K562 treated with DMSO at 1 percent for 48 hours (cell line): ENCODE measurements around the gene SURF4. TPM values are rescaled to one million over a fixed set of nuclear protein-coding genes. Genes with fewer than 3 reads are reported as not detected.

Experiments
- total RNA-seq: library from RNA; unstranded; fragments of 300-600 nt; gene quantifications from 2 replicates; pipeline ENCODE4 v1.2.3, GENCODE V29; 2022; ENCODE audit warnings: low replicate concordance; ENCODE audit errors: extremely low read depth

The SURF4 gene
- total RNA-seq: 175 TPM in 1 of 2 replicates, not detected in the other

DNA sequence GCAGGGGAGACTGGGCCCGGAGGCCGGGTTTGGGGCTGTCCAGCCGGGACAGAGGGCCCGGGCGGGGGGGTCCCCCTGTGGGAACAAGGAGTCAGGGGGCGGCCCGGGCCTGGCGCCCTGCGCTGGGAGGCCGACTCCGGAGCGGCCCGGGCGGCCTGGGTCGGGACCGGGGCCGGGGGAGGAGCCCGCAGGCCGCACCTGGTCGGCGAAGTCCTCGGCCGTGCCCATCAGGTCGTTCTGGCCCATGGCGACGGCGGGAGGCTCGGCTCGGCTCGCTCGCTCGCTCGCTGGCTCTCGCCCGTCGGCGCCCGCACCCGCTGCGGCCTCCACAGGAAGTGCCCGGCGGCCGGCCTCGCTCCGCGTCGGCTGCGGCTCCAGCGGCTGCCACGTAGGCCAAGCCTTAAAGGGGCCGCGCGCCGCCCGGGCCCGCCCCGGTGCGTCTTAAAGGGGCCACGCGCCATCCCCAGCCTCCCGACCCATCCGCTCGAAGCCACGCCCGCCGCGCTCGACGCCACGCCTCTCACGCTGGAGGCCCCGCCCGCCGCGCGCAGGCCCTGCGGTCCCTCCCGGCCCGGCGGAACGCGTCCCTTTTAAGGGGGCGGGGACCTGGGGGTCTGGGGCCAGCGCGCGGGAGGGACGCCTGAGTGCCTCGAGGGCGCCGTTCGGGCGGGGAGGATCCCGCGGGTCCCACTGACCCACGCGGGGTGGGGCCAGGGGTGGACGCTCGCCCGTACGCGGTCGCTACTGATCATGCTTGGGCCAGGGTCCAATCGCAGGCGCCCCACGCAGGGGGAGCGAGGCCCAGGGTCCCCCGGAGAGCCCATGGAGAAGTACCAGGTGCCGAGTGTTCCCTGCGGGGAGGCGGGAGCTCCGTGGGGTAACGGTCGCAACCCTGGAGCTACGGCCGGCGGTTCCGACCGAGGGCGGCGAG lies at the start of gene SURF4, which contains the start of gene STKLD1:
TSS of gene SURF4 (minus strand) at position 337 of the 931 bp plus-strand sequence. CDS start at position 246, 91 bp downstream.
TSS of gene STKLD1 (plus strand) at position 643 of the 931 bp plus-strand sequence. CDS start at position 751, 108 bp downstream.

DNA sequence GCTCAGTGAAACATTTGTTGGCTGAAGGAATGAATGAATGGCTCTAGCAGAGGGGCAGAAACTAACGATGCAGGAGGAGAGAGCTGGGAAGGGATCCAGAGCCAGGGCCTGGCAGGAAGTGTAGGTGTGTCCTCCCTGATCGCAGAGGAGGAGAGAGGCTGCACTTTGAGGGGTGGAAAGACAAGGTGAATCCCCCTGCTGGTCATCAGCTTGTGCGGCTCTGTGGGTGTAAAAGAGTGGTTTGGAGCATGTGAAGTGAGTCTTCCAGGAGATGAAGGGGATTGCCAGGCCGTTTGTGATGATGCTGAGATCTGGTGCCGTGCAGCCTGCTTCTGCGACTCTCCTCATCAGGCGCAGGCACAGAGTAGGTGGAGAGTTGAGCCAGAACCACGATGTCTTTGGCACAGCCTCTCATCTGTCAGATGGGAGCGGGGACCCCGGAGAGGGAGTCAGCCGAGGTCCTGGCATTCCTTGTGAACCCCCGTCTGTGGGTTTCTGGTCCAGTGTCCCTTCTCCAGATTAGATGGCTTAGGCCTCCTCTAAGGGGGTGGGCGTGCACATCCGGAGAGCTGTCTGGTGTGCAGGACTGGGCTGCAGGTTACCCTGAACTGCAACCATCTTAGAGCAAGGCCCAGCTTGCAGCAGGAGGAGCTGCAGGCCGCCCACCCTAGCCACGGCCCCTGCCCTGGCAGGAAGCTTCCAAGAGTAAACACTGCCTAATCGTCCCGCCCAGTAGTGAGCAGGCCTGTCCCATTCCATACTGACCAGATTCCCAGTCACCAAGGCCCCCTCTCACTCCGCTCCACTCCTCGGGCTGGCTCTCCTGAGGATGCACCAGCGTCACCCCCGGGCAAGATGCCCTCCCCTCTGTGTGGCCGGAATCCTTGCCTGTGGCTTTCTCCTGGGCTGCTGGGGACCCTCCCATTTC lies 46.0 kb upstream of the SURF4 start, which contains the start of gene ADAMTS13:
TSS of gene ADAMTS13 (plus strand) at position 753 of the 928 bp plus-strand sequence. CDS start at position 830, 77 bp downstream.

GRCh38 chr9:133417541-133418461 lies 41.9 kb upstream of the SURF4 start, which contains the start of gene REXO4:
Gene REXO4 (minus strand): TSS chr9:133418010. CDS start chr9:133417844, 166 bp downstream.

DNA sequence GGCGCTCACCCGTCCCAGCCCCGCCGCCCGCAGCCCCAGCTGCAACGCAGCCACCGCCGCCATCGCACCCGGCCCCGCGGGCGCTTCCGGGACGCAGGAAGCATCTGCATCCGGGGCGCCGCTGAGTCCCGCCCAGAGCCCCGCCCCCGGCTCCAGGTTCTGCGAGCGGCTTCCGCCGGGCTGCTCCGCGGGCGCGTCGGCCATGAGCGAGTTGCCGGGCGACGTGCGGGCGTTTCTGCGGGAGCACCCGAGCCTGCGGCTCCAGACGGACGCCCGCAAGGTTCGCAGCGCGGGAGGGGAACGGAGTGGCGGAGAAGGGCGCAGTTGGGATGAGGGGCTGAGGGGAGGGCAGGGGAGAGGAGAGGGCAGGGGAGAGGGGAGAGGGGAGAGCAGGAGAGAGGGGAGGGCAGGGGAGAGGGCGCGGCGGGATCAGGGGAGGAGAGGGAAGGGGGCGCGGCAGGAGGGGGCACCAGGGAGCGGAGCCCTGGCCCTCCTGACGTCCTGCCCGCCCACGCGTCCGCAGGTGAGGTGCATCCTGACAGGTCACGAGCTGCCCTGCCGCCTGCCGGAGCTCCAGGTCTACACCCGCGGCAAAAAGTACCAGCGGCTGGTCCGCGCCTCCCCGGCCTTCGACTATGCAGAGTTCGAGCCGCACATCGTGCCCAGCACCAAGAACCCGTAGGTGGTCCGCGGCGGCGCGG lies 19.3 kb downstream of the SURF4 start, which contains the start of the genes SURF1 and SURF2:
TSS of gene SURF1 (minus strand) at position 97 of the 701 bp plus-strand sequence. CDS start at position 63, 34 bp downstream.
TSS of gene SURF2 (plus strand) at position 160 of the 701 bp plus-strand sequence. CDS start at position 203, 43 bp downstream.

GRCh38 chr9:133347985-133348717 lies 27.7 kb downstream of the SURF4 start, which contains the start of the genes MED22 and RPL7A:
Gene MED22 (minus strand): TSS chr9:133348131. CDS start chr9:133346662, 1,469 bp downstream.
Gene RPL7A (plus strand): TSS chr9:133348218. CDS start chr9:133348244, 26 bp downstream.

DNA sequence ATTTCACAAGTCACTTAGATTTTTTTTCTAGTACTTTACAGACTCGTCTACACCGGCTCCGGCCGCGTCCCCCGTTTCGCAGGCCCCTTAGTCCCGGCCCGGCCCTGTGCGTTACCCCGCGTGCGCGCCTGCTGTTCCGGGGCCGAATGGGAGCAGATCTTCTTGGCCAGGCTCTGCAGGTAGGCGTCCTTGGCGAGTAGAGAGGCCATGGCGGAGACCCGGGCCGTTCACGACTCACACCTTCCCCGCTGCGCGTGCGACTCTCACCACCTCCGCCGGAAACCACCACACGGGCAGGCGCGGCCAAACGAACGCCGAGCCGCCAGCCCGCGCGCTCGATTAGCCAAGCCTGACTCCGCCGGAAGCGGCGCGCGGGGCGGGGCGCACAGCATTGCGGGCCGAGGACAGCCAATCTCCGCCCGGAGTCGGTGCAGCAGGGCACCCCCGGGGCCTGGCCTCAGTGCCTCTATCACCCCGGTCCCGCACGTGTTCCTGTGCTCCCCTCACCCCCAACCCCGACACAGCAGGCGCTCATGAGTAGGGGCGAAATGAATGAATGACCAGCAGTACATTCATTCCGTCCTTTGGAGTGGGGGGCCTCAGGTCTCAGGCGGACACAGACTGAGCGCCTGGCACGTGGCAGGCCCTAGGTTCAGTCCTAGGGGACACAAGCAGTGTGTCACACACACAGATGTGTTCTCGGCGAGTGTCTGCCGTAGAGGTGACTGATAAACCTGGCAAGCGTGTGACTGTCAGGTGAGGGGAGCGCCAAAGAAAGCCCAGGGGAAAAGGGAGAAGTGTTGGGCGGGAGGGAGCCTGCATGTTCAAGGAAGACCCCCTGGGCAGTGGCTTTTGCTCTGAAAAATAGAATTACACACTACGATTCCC lies 39.7 kb downstream of the SURF4 start, which contains the start of gene SURF6:
TSS of gene SURF6 (minus strand) at position 265 of the 888 bp plus-strand sequence. CDS start at position 209, 56 bp downstream.

Other genes with a start within 250 kb of the SURF4 start
- not detected in 2 replicates for gene GBGT1, start 212.1 kb downstream of the SURF4 start, total RNA-seq
- not detected in 2 replicates for gene OBP2B, start 166.8 kb downstream of the SURF4 start, total RNA-seq
- not detected in 2 replicates for gene ABO, start 100.9 kb downstream of the SURF4 start, total RNA-seq
- not detected in 2 replicates for gene SURF6, start 39.9 kb downstream of the SURF4 start, total RNA-seq
- not detected in 2 replicates for gene MED22, start 27.9 kb downstream of the SURF4 start, total RNA-seq
- 3,158 and 3,735 TPM in 2 replicates for gene RPL7A, start 27.8 kb downstream of the SURF4 start, total RNA-seq
- not detected in 2 replicates for gene SURF1, start 19.6 kb downstream of the SURF4 start, total RNA-seq
- not detected in 2 replicates for gene SURF2, start 19.5 kb downstream of the SURF4 start, total RNA-seq
- not detected in 2 replicates for gene STKLD1, start 306 bp upstream of the SURF4 start, total RNA-seq
- not detected in 2 replicates for gene REXO4, start 42.0 kb upstream of the SURF4 start, total RNA-seq
- gene ADAMTS13, start 46.3 kb upstream of the SURF4 start, total RNA-seq: not detected in 2 replicates
- not detected in 2 replicates for gene CACFD1, start 83.9 kb upstream of the SURF4 start, total RNA-seq
- gene SLC2A6, start 103.0 kb upstream of the SURF4 start, total RNA-seq: not detected in 2 replicates
- not detected in 2 replicates for gene MYMK, start 148.9 kb upstream of the SURF4 start, total RNA-seq
- not detected in 2 replicates for gene ADAMTSL2, start 158.6 kb upstream of the SURF4 start, total RNA-seq
- gene FAM163B, start 233.3 kb upstream of the SURF4 start, total RNA-seq: not detected in 2 replicates